ENCODE data around the gene LRRC75A.

- TF ChIP-seq EZH2phosphoT487 (IDR thresholded peaks at IDR 0.05; ENCODE audit: low read depth, severe bottlenecking, unreplicated experiment) (no peak), CTCF (IDR thresholded peaks at IDR 0.05; ENCODE audit: poor library complexity) (no peak)
Observed at GRCh38 chr17:16495561-16495960, 3.6 kb upstream of the LRRC75A start.
